Cardiac muscle cell (in vitro differentiated cells and primary cell): Measurements from ENCODE around the gene GJC2. TPM values are rescaled to one million over a fixed set of nuclear protein-coding genes. Genes with fewer than 3 reads are reported as not detected.

Source experiments
- DNase-seq, 2 donors: peaks; one replicate each; pipeline versions ENCODE4 v3.0.0 to v3.0.0-alpha.2; 2010 to 2017; ENCODE audit warnings: low read depth in 1 of 2, low spot score in 1 of 2
- H3K27ac ChIP-seq: fragments of 200-600 bp; sonication (generic); 2 replicates; pipeline ENCODE4 v1.5.1; 2016
- H3K27me3 ChIP-seq: fragments of 200-600 bp; sonication (generic); 2 replicates; pipeline ENCODE4 v1.6.0; 2016; ENCODE audit warnings: control low read depth
- H3K36me3 ChIP-seq: fragments of 200-600 bp; sonication (generic); 2 replicates; pipeline ENCODE4 v1.5.1; 2016; ENCODE audit warnings: control low read depth
- H3K4me1 ChIP-seq: fragments of 200-600 bp; sonication (generic); 2 replicates; pipeline ENCODE4 v1.8.1; 2017; ENCODE audit warnings: low read depth, mild to moderate bottlenecking, mixed run types
- H3K4me3 ChIP-seq: fragments of 200-600 bp; sonication (generic); 2 replicates; pipeline ENCODE4 v1.5.1; 2016; ENCODE audit warnings: mild to moderate bottlenecking
- H3K9me3 ChIP-seq: fragments of 200-600 bp; sonication (generic); 2 replicates; pipeline ENCODE4 v1.5.1; 2017; ENCODE audit warnings: low read depth, mild to moderate bottlenecking, control low read depth
- CTCF ChIP-seq: IDR thresholded peaks from 2 replicates; pipeline ENCODE4 v1.5.1; 2012; ENCODE audit warnings: low read depth, mild to moderate bottlenecking, low read length
- polyA plus RNA-seq: library from polyadenylated mRNA; unstranded; fragments of >200 nt; fragmentation: Nextera tagmentation; extraction: Ambion mirVana; gene quantifications from 2 replicates; pipeline ENCODE4 v1.2.1, GENCODE V29; 2016
- total RNA-seq: library from RNA; depleted of rRNA; stranded (reverse); fragments of >200 nt; gene quantifications from 2 replicates; pipeline ENCODE4 v1.2.3, GENCODE V29; 2016

GJC2 gene
- total and polyA plus RNA-seq, 2 experiments from 2014 or later, result 0.13 to 0.51 TPM

GRCh38 chr1:228139931-228140723, 9.6 kb upstream of the GJC2 start, which contains the start of gene GUK1:
TSS of gene GUK1 (plus strand) at chr1:228140279. CDS start at chr1:228140303, 24 bp downstream.
- H3K36me3 ChIP-seq, result no peaks in the 10 kb centered on the region
- no peak for TF ChIP-seq CTCF

GRCh38 chr1:228140724-228141225, 9.0 kb upstream of the GJC2 start:
- H3K27me3 ChIP-seq, result peaks cover 26% of the 10 kb centered on the region
- DNase-seq, result peak in 1 of 2 donors; percentile 6
- H3K4me1 ChIP-seq, result peaks cover 10% of the 10 kb centered on the region
- H3K4me3 ChIP-seq, result peak overlapping the region; percentile 49
- no peak for TF ChIP-seq CTCF
- no peaks in the 10 kb centered on the region for H3K9me3 ChIP-seq
- H3K27ac ChIP-seq, result peak overlapping the region; percentile 82
- H3K36me3 ChIP-seq, result no peaks in the 10 kb centered on the region

More at GRCh38 chr1:228139931-228140723, 9.6 kb upstream of the GJC2 start, which contains the start of gene GUK1:
- DNase-seq, result peak; percentile 100
- peak within 1 kb of the TSS; percentile 82 for H3K27ac ChIP-seq
- no peaks in the 10 kb centered on the region for H3K9me3 ChIP-seq
- H3K27me3 ChIP-seq, result peaks cover 32% of the 10 kb centered on the region
- peak within 1 kb of the TSS; percentile 49 for H3K4me3 ChIP-seq
- H3K4me1 ChIP-seq, result peaks cover 10% of the 10 kb centered on the region

GRCh38 chr1:228141226-228142044, 8.3 kb upstream of the GJC2 start:
- Histone ChIP-seq H3K9me3 (no peaks in the 10 kb centered on the region), H3K27me3 (peaks cover 19% of the 10 kb centered on the region), H3K4me3 (peak overlapping the region; percentile 49), H3K4me1 (peaks cover 10% of the 10 kb centered on the region), H3K36me3 (no peaks in the 10 kb centered on the region), H3K27ac (no peak overlapping the region)
- no peak for TF ChIP-seq CTCF
- peak in 1 of 2 donors; percentile 96 for DNase-seq

- Histone ChIP-seq H3K27me3 (peaks cover 11% of the 10 kb centered on the region), H3K4me3 (no peak overlapping the region), H3K4me1 (peaks cover 10% of the 10 kb centered on the region), H3K9me3 (no peaks in the 10 kb centered on the region), H3K27ac (no peak overlapping the region), H3K36me3 (no peaks in the 10 kb centered on the region)
- no peak for DNase-seq
- TF ChIP-seq CTCF, result no peak
Measured at GRCh38 chr1:228142155-228142691, 7.5 kb upstream of the GJC2 start.

GRCh38 chr1:228142701-228143136, 7.0 kb upstream of the GJC2 start:
- Histone ChIP-seq H3K4me1 (peaks cover 10% of the 10 kb centered on the region), H3K36me3 (no peaks in the 10 kb centered on the region), H3K27me3 (peaks cover 6% of the 10 kb centered on the region), H3K27ac (no peak overlapping the region), H3K4me3 (no peak overlapping the region), H3K9me3 (no peaks in the 10 kb centered on the region)
- TF ChIP-seq CTCF, result no peak
- no peak for DNase-seq
